H1 (cell line): ENCODE results near the gene PGGHG. TPM values are rescaled to one million over a fixed set of nuclear protein-coding genes. Genes with fewer than 3 reads are reported as not detected.

Source experiments
- CBX5 ChIP-seq: fragments of 300-800, 300-1000 bp; sonication (generic); IDR thresholded peaks from 2 replicates; pipeline ENCODE4 v1.7.1; 2016; ENCODE audit warnings: antibody characterized with exemption, low read length, low read depth
- CHD1 ChIP-seq: IDR thresholded peaks from 2 replicates; pipeline ENCODE4 v1.6.1; 2012; ENCODE audit warnings: low read depth, low read length, improper control_type of control experiment
- CHD7 ChIP-seq: fragments of 300-600 bp; sonication (generic); IDR thresholded peaks from 2 replicates; pipeline ENCODE4 v1.7.1; 2012; ENCODE audit warnings: low read length, moderate library complexity, mild to moderate bottlenecking, inconsistent platforms; ENCODE audit not compliant: insufficient replicate concordance
- FOSL1 ChIP-seq: IDR thresholded peaks from 2 replicates; pipeline ENCODE4 v1.6.1; 2011; ENCODE audit warnings: mild to moderate bottlenecking, low read depth, low read length, moderate library complexity; ENCODE audit not compliant: insufficient read depth
- JUN ChIP-seq: IDR thresholded peaks from 2 replicates; pipeline ENCODE4 v1.6.1; 2011; ENCODE audit warnings: low read depth, mild to moderate bottlenecking, improper control_type of control experiment, low read length
- JUND ChIP-seq: IDR thresholded peaks from 2 replicates; pipeline ENCODE4 v1.6.1; 2011; ENCODE audit warnings: mild to moderate bottlenecking, improper control_type of control experiment, low read length
- RAD21 ChIP-seq, 2 experiments: IDR thresholded peaks in 1 of 2; conservative IDR thresholded peaks in 1 of 2; 2 replicates each; pipeline ENCODE4 v1.6.1; 2011; ENCODE audit warnings: low read depth in 2 of 2, low read length in 2 of 2, improper control_type of control experiment in 1 of 2, inconsistent platforms in 1 of 2, mild to moderate bottlenecking in 1 of 2, moderate library complexity in 1 of 2
- RBBP5 ChIP-seq: IDR thresholded peaks from 2 replicates; pipeline ENCODE4 v1.7.1; 2012; ENCODE audit warnings: low read depth, mild to moderate bottlenecking, inconsistent platforms, low read length, moderate library complexity, borderline replicate concordance
- SIX5 ChIP-seq: IDR thresholded peaks from 2 replicates; pipeline ENCODE4 v1.6.1; 2011; ENCODE audit warnings: mild to moderate bottlenecking, low read depth, low read length
- TEAD4 ChIP-seq: IDR thresholded peaks from 2 replicates; pipeline ENCODE4 v1.6.1; 2012; ENCODE audit warnings: low read depth, low read length, inconsistent platforms, mixed read lengths
- polyA plus RNA-seq, 7 experiments: library from polyadenylated mRNA; depleted of rRNA in 3 of 7; stranded (reverse) in 5 of 7; unstranded in 2 of 7; fragments of >200 nt in 5 of 7; fragments of 200-250 nt in 2 of 7; gene quantifications; 1 replicate in 5 of 7; 2 replicates in 1 of 7; 4 replicates in 1 of 7; pipeline versions ENCODE4 v1.2.1 to v1.2.3, GENCODE V29; 2011 to 2013; ENCODE audit warnings: missing spikeins in 2 of 7, mixed read lengths in 2 of 7
- total RNA-seq: library from RNA; stranded (reverse); fragmentation: NEBNext Ultra II Directional; extraction: Animal tissue kit (Norgen Biotek cat#: 25700); gene quantifications from 2 replicates; pipeline ENCODE4 v1.2.1, GENCODE V29; 2021

Gene PGGHG
- total and polyA plus RNA-seq, 2 of the 8 experiments (the other 6 are each of a cell fraction or from before 2014, with no cell fraction given) = 34.8 to 60.7 TPM

- TF ChIP-seq CBX5 = no peak
- TF ChIP-seq RAD21 (IDR thresholded peaks at IDR 0.05 in 1 of 2, conservative IDR thresholded peaks at IDR 0.05 in 1 of 2; ENCODE audit: low read depth in 2 of 2, low read length in 2 of 2) = no peak
- TF ChIP-seq FOSL1 = no peak
- TF ChIP-seq TEAD4 = no peak
- TF ChIP-seq CHD7 = no peak
- no peak for TF ChIP-seq SIX5
- TF ChIP-seq RBBP5 = no peak
- no peak for TF ChIP-seq JUND
- TF ChIP-seq JUN = no peak
- TF ChIP-seq CHD1 = no peak
Measured at GRCh38 chr11:293852-294661, 5.1 kb downstream of the PGGHG start (continued).
